HG02973 (cell line): ENCODE measurements around the gene MGST1.
"Not testable (repeated sequence)": the region's sequence is repeated elsewhere in the genome, so short reads cannot be mapped to it uniquely, and the experiment has no call there.

Source experiments
- ATAC-seq: cut with Tn5 transposase; IDR thresholded peaks from one replicate; pipeline ENCODE4 v1.9.1; 2021; ENCODE audit warnings: moderate library complexity; ENCODE audit not compliant: unreplicated experiment

The MGST1 gene

DNA sequence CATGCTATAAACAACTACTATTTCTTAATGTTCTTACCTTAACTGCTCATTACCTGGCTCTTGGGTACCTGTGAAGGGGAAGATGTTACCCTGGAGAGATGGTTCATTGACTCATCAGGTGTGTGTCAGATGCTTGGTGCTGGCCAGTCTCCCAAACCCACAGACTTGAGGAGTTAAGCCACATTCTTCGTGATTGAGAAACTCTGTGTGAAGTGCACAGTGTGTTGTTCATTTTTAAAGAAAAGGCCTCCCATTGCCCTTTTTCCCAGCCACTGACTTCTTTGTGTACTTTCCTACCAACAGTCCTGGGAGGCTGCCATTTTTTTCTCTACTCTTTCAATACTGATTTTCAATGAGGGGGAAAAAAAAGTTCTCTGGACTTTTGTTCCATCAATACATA lies 3.2 kb downstream of the MGST1 start:
- no peak for ATAC-seq

GRCh38 chr12:16352481-16352880 lies 5.0 kb downstream of the MGST1 start:
- ATAC-seq, result no peak

DNA sequence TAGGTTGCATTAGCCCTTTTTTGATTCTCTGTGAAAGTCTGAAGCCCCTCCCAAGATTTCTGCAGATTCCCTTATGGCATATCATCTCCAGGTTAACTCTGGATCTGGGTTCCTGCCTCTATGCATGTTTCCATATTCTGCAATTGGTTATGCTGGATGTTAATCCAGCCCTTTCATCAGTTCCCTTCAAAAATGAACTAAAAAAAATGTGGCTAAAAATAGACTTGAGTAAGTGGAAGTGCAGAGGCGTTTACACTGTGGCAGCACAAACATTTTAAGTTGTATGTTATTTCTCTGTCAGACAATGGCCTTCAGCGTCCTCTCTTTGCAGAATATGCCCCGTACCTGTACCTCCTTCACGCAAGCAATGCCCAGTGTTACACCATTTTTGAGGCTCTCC lies 11.4 kb downstream of the MGST1 start:
- no peak for ATAC-seq

GRCh38 chr12:16359512-16360491 lies 12.4 kb downstream of the MGST1 start:
- ATAC-seq, result no peak

GRCh38 chr12:16361142-16361783 lies 13.8 kb downstream of the MGST1 start:
- ATAC-seq, result no peak

DNA sequence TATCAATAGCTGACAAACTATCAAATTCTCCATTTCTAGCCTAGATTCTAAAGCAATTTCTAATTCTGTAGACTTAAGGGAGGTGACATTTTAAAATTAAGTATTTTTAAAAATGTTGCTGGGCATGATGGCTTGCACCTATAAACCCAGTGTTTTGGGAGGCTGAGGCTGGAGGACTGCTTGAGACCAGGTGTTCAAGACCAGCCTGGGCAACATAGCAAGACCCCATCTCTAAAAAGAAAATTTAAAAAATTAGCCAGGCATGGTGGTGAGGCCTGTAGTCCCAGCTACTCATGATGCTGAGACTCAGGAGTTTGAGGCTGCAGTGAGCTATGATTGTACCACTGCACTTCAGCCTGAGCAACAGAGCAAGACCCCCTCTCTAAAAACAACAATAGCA lies 15.1 kb downstream of the MGST1 start:
- no peak for ATAC-seq

- no peak for ATAC-seq
Observed at GRCh38 chr12:16369156-16369555, 21.7 kb downstream of the MGST1 start.

GRCh38 chr12:16370096-16370495 lies 22.7 kb downstream of the MGST1 start:
- ATAC-seq, result no peak

- not testable (repeated sequence) for ATAC-seq
Observed at GRCh38 chr12:16382652-16383312, 35.3 kb downstream of the MGST1 start.

GRCh38 chr12:16384732-16385131 lies 37.3 kb downstream of the MGST1 start:
- no peak for ATAC-seq

DNA sequence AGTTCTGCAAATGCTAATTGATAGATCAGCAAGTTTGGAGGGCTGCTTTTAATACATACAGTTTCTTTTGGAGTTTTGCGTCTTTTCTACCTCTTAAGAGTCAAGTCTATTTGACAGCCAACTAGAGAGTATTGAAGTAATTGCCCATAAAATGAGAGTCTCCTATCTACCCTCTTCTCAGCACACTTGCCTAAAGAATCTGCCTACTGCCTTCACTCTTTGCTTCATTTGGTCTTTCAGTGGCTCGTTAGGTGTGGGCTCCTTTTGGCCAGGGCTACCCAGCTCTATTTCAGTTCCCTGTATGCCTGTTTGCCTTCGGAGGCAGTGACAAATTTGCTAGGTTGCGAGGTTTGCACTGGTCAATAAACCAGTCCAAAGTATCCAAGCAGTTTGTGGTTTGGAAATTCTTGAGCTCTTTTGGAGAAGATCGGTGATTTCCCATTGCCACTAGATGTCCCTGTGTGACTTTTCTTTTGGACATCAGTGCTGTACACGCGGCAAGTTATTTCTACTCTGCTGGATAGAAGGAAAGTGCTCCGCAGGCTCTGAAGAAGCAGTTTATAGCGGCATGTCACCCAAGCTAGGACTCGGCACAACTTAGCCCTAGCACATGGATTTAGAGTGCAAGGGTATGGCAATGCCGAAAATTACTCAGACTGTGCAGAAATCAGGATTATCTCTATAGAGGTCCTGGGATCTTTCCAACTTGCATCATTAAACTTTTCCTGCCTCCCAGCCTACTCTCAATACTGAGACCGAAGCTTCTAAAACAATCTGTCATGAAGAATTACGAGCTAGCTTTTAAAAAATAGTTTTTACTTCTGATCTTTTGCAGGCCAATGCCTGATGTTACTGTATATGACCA lies 38.6 kb downstream of the MGST1 start:
- no peak for ATAC-seq

- no peak for ATAC-seq
Observed at GRCh38 chr12:16387919-16388318, 40.5 kb downstream of the MGST1 start.

DNA sequence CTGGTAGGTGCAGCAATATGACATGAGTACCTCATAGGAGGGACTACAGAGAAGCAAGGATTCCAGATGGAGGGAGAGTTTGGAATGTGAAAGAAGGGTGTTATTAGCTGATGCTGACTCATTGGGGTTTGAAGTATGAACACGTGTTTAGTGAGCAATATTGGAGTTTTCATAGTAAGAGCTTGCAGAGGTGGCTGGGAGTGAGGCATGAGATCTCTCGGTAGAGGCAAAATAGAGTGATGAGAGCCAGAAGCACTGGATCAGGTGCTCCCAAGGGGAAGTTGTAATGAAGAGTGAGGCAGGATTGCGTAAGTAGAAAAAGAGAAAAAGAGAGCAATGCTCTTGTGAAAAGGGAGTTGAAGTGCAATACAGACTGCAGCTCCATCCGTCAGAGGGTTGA lies 42.1 kb downstream of the MGST1 start:
- no peak for ATAC-seq

- ATAC-seq, result no peak
Observed at GRCh38 chr12:16392846-16393535, 45.5 kb downstream of the MGST1 start.

DNA sequence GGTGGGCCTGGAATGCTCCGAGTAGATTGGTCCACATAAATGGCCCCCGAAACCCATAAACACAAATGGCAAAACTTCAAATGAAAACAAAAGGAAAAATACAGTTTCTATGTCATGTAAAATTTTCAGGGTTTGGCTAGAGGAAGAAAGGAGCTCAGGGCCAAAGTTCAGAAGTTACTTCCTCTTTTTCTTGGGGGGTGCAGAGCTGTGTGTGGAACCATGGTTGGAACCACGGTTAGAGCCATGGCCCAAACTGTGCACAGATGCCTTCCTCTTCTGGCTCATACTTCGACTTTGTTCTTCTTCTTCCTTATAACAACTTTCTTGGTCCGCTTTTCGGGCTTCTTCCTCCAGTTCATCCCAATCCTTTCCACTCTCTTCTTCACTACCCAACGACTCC lies 51.7 kb downstream of the MGST1 start:
- ATAC-seq, result no peak

- not testable (repeated sequence) for ATAC-seq
Observed at GRCh38 chr12:16401835-16402234, 54.4 kb downstream of the MGST1 start.

GRCh38 chr12:16407346-16407745 lies 59.9 kb downstream of the MGST1 start:
- ATAC-seq, result no peak
